Tibial nerve (tissue), 4 donors: Measurements from ENCODE around the gene TTC33.
"Not testable (repeated sequence)": the region's sequence is repeated elsewhere in the genome, so short reads cannot be mapped to it uniquely, and the experiment has no call there.

Experiments used
- CTCF ChIP-seq, 5 experiments: fragments of 200-600 bp in 3 of 5; fragments of 450-650 bp in 2 of 5; sonication (generic) in 3 of 5; IDR thresholded peaks; one replicate each; pipeline ENCODE4 v1.5.1; 2016 to 2019; ENCODE audit warnings: antibody characterized with exemption in 5 of 5, mild to moderate bottlenecking in 3 of 5, moderate library complexity in 2 of 5
- EP300 ChIP-seq, 2 donors: sonication (generic); formaldehyde crosslinking; IDR thresholded peaks; one replicate each; pipeline ENCODE4 v1.6.1; 2017; ENCODE audit warnings: antibody characterized with exemption in 2 of 2, mild to moderate bottlenecking in 1 of 2
- POLR2A ChIP-seq, 2 donors: fragments of 450-650 bp; IDR thresholded peaks; one replicate each; pipeline ENCODE4 v1.6.1; 2017; ENCODE audit warnings: antibody characterized with exemption in 2 of 2, mild to moderate bottlenecking in 2 of 2, moderate library complexity in 2 of 2

- TF ChIP-seq CTCF, POLR2A, EP300 (IDR thresholded peaks at IDR 0.05): not testable (repeated sequence)
These were observed 39.1 kb upstream of the TTC33 start for GRCh38 chr5:40794877-40795276.
